ENCODE data around the gene CPM.

DNA sequence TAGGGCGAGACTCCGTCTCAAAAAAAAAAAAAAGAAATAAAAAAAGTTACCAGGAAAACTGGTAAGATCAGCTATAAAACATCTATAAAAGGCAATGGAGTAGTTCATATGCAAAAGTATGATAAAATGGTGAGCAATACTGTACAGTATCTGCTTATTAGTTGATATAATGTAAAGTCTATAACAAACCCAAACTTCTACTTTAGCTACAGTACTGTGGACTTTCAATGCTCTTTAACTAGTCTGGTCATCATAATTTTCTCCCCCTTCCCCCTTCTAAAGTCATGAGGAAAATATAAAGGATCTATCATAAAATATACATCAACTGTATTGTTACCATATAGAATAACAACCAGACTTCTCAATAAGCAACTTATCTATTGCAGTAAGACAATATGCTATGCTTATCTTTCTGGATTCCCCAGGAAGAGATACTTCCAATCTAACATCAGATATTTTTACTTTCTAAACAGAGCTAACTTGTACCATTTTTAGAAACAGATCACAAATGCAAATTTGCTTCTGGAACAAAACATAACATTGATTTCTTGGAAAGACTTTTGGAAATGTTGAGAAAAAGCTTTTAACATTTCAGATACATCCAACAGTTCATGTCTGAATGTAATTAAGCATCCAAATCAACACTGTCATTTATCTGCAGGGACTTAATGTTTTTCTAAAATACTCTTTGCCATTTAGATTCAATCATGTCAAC, 81.2 kb downstream of the CPM start:
- TF ChIP-seq TOX (CRISPR knock-in tag; IDR thresholded peaks at IDR 0.05; ENCODE audit: borderline replicate concordance) (no peak), PATZ1 (CRISPR knock-in tag; IDR thresholded peaks at IDR 0.05; ENCODE audit: borderline replicate concordance) (no peak), ZNF70 (CRISPR knock-in tag; IDR thresholded peaks at IDR 0.05) (no peak), ESRRG (CRISPR knock-in tag; IDR thresholded peaks at IDR 0.05) (no peak), ZFP30 (CRISPR knock-in tag; IDR thresholded peaks at IDR 0.05) (no peak), SNAI2 (CRISPR knock-in tag; IDR thresholded peaks at IDR 0.05) (no peak), RARB (CRISPR knock-in tag; IDR thresholded peaks at IDR 0.05) (no peak), ISL1 (CRISPR knock-in tag; IDR thresholded peaks at IDR 0.05) (no peak), CSDC2 (CRISPR knock-in tag; IDR thresholded peaks at IDR 0.05) (no peak), ZFP3 (CRISPR knock-in tag; IDR thresholded peaks at IDR 0.05) (no peak), BACH2 (CRISPR knock-in tag; IDR thresholded peaks at IDR 0.05; ENCODE audit: borderline replicate concordance) (no peak)
- TF ChIP-seq, protein P1, sequence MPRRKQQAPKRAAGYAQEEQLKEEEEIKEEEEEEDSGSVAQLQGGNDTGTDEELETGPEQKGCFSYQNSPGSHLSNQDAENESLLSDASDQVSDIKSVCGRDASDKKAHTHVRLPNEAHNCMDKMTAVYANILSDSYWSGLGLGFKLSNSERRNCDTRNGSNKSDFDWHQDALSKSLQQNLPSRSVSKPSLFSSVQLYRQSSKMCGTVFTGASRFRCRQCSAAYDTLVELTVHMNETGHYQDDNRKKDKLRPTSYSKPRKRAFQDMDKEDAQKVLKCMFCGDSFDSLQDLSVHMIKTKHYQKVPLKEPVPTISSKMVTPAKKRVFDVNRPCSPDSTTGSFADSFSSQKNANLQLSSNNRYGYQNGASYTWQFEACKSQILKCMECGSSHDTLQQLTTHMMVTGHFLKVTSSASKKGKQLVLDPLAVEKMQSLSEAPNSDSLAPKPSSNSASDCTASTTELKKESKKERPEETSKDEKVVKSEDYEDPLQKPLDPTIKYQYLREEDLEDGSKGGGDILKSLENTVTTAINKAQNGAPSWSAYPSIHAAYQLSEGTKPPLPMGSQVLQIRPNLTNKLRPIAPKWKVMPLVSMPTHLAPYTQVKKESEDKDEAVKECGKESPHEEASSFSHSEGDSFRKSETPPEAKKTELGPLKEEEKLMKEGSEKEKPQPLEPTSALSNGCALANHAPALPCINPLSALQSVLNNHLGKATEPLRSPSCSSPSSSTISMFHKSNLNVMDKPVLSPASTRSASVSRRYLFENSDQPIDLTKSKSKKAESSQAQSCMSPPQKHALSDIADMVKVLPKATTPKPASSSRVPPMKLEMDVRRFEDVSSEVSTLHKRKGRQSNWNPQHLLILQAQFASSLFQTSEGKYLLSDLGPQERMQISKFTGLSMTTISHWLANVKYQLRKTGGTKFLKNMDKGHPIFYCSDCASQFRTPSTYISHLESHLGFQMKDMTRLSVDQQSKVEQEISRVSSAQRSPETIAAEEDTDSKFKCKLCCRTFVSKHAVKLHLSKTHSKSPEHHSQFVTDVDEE (CRISPR knock-in tag; IDR thresholded peaks at IDR 0.05): no peak
- TF ChIP-seq, protein P2, sequence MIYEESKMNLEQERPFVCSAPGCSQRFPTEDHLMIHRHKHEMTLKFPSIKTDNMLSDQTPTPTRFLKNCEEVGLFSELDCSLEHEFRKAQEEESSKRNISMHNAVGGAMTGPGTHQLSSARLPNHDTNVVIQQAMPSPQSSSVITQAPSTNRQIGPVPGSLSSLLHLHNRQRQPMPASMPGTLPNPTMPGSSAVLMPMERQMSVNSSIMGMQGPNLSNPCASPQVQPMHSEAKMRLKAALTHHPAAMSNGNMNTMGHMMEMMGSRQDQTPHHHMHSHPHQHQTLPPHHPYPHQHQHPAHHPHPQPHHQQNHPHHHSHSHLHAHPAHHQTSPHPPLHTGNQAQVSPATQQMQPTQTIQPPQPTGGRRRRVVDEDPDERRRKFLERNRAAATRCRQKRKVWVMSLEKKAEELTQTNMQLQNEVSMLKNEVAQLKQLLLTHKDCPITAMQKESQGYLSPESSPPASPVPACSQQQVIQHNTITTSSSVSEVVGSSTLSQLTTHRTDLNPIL (CRISPR knock-in tag; IDR thresholded peaks at IDR 0.05; ENCODE audit: low read depth): no peak
- TF ChIP-seq, protein P3, sequence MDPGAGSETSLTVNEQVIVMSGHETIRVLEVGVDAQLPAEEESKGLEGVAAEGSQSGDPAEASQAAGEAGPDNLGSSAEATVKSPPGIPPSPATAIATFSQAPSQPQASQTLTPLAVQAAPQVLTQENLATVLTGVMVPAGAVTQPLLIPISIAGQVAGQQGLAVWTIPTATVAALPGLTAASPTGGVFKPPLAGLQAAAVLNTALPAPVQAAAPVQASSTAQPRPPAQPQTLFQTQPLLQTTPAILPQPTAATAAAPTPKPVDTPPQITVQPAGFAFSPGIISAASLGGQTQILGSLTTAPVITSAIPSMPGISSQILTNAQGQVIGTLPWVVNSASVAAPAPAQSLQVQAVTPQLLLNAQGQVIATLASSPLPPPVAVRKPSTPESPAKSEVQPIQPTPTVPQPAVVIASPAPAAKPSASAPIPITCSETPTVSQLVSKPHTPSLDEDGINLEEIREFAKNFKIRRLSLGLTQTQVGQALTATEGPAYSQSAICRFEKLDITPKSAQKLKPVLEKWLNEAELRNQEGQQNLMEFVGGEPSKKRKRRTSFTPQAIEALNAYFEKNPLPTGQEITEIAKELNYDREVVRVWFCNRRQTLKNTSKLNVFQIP (CRISPR knock-in tag; IDR thresholded peaks at IDR 0.05; ENCODE audit: borderline replicate concordance, low read depth): no peak
